OCI-LY1 (cell line): Measurements from ENCODE around the gene DMRT1.

Experiments used
- EZH2 ChIP-seq: fragments of 200-600 bp; sonication (generic), shearing (Covaris generic); IDR thresholded peaks from 2 replicates; pipeline ENCODE4 v1.8.0; 2017; ENCODE audit warnings: borderline replicate concordance, mixed run types, mild to moderate bottlenecking, antibody characterized with exemption, low read length, moderate library complexity, mixed read lengths
- TF ChIP-seq, protein P1 (sequence below): fragments of 200-600 bp; sonication (generic), shearing (Covaris generic); IDR thresholded peaks from 2 replicates; pipeline ENCODE4 v1.5.1; 2017; ENCODE audit warnings: mild to moderate bottlenecking, antibody characterized with exemption, low read length, moderate library complexity, mixed read lengths

DNA sequence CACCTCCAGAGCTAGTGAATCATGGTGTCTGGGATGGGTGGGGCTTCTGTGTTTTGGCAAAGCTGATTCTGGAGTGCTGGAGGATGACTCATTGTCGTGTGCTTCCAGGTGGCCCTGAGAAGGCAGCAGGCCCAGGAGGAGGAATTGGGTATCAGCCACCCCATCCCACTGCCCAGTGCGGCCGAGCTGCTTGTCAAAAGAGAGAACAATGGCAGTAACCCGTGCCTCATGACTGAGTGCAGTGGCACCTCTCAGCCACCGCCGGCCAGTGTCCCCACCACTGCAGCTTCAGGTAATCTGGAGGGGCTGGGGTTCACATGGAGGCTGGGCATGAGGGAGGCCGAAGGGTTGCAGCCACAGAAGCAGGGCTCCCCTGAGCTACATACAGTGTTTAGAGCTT is 5.4 kb downstream of the DMRT1 start:
- TF ChIP-seq, protein P1, sequence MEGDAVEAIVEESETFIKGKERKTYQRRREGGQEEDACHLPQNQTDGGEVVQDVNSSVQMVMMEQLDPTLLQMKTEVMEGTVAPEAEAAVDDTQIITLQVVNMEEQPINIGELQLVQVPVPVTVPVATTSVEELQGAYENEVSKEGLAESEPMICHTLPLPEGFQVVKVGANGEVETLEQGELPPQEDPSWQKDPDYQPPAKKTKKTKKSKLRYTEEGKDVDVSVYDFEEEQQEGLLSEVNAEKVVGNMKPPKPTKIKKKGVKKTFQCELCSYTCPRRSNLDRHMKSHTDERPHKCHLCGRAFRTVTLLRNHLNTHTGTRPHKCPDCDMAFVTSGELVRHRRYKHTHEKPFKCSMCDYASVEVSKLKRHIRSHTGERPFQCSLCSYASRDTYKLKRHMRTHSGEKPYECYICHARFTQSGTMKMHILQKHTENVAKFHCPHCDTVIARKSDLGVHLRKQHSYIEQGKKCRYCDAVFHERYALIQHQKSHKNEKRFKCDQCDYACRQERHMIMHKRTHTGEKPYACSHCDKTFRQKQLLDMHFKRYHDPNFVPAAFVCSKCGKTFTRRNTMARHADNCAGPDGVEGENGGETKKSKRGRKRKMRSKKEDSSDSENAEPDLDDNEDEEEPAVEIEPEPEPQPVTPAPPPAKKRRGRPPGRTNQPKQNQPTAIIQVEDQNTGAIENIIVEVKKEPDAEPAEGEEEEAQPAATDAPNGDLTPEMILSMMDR: no peak
- TF ChIP-seq EZH2: no peak
